GM04504 (cell line): ENCODE data around the gene EFNB1.
A peak's percentile ranks its signal among the peaks of the same experiment; 100 is the strongest.
"Not testable (repeated sequence)": the region's sequence is repeated elsewhere in the genome, so short reads cannot be mapped to it uniquely, and the experiment has no call there.

ENCODE experiments used
- DNase-seq: peaks from one replicate; pipeline ENCODE4 v3.0.0-alpha.2; 2012; ENCODE audit warnings: low read depth

EFNB1 gene

DNA sequence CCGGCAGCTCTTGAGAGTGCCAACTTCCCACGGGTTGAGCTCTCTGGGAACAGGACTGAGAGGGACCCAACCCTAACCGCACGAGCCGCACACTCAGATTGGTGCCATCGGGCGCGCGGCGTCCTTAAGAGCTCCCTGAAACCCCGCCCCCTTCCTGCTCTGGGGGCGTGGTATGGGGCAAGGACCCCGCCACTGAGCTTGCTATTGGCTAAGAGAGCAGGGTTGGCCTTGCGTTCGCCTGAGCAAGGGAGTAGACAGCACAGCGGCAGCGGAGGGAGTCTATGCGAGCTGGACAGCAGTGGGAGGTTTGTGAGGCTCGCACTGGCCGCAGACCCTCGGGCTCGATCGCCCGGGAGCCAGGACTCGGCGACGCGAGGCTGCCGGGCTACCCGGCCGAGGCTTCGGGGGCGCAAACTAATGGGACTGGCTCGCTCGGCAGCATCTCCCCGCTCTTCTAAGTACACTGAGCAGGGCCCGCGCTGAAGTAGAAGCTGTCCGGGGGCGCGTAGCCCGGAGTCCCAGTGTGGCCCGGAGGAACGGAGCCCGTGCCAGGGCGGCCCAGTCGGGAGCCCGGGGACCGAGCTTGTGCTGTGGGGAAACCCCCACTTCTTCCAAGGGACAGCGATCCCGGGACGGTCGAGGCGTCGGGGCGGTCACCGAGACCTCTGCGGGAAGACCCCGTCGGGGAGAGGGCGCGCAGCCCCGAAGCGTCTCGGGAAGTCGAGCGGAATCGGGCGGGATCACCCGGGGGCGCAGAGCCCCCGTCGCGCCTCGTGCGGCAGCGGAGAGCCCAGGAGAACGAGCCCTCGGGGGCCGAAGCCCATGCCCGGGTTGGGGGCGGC, at the start of gene EFNB1:
Gene EFNB1 (plus strand): TSS at position 282 of the 842 bp plus-strand sequence. CDS start 756 bp downstream, outside the sequence.
- DNase-seq = peak; percentile 86

DNA sequence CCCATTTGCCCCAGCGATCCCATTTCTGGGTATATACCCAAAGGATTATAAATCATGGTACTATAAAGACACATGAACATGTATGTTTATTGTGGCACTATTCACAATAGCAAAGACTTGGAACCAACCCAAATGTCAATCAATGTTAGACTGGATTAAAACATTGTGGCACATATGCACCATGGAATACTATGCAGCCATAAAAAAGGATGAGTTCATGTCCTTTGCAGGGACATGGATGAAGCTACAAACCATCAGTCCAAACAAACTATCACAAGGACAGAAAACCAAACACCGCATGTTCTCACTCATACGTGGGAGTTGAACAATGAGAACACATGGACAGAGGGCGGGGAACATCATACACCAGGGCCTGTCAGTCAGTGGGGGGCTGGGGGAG, 47.5 kb upstream of the EFNB1 start:
- not testable (repeated sequence) for DNase-seq

DNA sequence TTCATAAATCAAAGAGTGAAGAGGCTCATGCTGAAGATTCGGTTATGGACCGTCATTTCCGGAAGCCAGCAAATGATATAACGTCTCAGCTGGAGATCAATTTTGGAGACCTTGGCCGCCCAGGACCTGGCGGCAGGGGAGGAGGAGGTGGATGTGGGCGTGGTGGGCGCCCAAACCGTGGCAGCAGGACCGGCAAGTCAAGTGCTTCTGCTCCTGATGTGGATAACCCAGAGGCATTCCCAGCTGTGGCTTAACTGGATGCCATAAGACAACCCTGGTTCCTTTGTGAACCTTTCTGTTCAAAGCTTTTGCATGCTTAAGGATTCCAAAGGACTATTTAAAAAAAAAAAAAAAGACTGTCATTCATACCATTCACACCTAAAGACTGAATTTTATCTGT, 44.0 kb upstream of the EFNB1 start:
- DNase-seq = no peak

DNA sequence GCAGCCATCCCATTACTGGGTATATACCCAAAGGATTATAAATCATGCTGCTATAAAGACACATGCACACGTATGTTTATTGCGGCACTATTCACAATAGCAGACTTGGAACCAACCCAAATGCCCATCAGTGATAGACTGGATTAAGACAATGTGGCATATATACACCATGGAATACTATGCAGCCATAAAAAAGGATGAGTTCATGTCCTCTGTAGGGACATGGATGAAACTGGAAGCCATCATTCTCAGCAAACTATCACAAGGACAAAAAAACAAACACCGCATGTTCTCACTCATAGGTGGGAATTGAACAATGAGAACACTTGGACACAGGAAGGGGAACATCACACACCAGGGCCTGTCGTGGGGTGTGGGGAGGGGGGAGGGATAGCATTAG, 42.2 kb upstream of the EFNB1 start:
- DNase-seq = not testable (repeated sequence)

DNA sequence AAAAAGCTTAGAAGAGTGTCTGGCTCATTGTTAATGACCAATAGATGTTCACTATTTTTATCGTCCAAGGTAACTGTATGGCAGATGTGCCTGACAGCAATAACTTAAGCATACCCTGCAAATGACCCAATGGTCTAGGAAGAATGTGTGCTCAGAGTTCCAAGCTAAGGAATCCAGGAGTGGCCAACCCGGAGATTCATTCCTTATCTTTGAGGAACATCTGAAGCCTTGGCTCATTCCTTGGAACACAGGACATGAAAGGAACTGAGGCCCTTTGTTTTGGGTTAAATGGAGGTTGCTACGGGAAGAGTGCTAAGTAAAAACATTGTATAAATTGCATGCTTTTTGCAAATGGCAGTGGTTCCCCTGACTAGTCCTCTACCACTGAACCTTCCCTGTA, 38.9 kb upstream of the EFNB1 start:
- DNase-seq = no peak

DNA sequence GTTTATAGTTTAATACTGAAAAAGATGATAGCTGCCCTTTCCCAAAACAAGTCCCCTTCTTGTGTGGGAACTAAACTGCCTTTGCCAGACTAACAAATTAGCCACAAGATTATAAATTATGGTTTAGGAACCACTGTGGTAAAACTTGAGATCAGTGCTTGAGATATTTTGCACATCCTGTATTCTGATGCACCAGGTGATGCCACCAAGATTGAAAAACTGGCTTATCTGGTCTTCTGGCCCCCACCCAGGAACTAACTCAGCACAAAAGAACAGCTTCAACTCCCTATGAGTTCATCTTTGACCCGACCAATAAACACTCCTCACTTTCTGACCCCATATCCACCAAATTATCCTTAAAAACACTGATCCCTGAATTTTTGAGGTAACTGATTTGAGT, 36.7 kb upstream of the EFNB1 start:
- DNase-seq = no peak

DNA sequence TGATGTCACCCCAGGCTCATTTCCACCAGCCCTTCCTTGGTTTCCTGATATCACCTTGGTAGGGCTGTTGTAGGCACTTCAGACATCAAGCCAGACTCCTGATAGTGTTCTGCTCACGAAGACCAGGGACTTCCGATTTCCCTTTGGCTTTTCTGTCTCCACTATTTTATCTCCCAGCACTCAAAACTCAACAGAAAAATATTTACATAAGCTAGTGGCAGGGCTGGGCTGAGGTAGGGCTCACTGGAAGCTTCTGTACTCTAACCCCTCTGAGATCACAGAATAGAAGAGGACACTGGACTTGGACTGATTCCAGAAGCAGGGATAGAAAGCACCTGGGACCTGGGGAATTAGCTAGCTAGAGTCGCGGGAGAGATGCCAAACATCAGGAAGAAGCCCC, 34.4 kb upstream of the EFNB1 start:
- no peak for DNase-seq

DNA sequence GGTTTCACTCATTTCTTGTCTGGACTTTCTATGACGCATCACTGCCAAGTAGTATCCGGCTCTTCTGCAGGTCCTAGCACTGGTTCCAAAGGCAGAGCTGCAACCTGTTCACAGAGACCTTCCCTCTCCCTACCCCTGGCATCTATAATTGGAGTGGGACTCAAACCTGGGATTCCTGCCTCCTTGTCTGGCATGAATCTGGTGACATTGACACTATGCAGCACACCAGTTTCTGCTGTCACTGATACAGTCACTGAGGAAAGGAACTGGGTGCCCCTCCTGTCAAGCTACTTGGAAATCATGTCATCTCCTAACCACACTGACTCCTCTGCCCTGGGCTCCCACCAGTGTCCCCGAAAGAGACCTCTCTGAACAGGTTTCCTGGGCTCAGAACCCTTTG, 33.1 kb upstream of the EFNB1 start:
- DNase-seq = no peak

DNA sequence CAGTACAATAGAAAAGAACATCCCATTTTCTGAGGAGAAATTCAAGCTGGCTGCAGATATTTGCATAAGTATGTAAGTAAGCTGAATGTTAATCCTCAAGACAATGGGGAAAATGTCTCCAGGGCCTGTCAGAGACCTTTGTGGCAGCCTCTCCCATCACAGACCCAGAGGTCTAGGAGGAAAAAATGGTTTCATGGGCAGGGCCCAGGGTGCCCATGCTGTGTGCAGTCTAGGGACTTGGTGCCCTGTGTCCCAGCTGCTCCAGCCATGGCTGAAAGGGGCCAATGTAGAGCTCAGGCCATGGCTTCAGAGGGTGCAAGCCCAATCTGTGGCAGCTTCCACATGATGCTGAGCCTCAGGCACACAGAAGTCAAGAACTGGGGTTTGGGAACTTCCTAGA, 30.4 kb upstream of the EFNB1 start:
- not testable (repeated sequence) for DNase-seq

DNA sequence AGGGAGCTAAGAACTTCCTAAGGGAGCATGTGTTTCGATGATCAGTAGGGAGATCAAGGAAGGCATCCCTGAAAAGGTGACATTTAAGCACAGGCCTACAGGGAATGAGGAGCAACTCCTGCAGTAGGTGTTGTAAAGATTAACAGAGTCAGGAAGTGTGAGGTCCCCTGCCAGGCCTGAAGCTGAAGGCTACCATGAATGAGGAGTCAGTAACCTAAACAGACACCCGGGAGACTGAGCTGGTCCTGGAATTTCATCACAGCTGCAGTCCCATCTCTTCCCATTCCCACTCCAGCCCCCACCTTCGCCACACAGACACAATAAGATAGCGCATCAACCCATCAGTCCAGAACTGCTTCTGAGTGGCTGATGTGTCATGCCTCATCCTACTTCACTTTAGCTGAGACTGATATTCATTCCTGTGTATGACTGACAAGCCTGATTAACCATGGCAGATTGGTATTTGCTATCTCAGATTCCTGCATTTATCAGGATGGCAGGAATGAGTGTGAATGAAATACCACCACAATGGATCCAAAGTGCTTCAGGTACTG, 27.0 kb upstream of the EFNB1 start:
- DNase-seq = no peak

DNA sequence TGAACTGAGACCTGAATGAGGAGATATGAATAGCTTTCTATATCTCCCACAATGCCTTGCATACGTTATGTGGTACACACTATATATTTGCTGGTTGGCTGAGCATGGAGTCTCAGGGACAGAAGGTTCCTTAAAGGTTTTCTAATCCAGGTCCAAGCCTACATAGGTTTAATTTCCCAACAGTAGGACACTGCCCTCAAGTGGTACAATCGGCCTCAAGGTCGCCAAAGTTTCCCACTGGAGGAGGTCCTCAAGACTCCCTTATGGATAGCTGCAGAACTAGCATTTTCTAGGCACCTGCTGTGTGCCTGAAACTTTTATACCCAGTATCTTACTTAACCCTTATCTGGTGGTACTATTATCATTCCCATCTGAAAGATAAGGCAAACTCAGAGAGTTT, 21.0 kb upstream of the EFNB1 start:
- no peak for DNase-seq

DNA sequence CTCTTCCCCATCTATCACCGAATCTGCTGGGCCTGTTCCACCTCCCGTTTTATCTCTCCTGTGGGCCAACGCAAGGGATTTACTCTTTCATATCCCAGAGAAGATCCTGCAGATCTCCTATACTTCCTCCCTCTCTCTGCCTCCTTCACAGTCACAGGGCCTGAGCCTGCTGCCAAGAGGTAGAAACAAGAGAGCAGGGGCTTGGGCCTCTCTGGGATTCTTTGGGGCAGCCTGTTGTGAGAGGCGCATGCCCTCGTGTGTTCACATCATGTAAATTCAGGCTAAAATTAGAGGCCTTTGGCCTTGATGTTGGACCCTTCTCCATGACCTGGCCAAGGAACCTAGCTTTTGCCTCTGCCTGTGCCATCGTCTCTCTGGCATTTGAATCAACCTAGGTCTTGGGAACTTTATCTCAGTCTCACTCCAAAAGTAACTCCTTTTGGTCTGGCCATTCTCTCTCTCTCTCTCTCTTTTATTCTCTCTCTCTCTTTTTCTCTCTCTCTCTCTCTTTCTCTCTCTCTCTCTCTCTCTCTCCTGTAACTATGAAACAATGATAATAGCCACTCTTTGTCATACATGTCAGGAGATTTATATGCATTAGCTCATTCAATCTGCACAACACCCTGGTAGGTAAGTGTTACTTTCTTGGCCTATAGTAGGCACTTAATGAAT, 20.0 kb upstream of the EFNB1 start:
- DNase-seq = no peak

DNA sequence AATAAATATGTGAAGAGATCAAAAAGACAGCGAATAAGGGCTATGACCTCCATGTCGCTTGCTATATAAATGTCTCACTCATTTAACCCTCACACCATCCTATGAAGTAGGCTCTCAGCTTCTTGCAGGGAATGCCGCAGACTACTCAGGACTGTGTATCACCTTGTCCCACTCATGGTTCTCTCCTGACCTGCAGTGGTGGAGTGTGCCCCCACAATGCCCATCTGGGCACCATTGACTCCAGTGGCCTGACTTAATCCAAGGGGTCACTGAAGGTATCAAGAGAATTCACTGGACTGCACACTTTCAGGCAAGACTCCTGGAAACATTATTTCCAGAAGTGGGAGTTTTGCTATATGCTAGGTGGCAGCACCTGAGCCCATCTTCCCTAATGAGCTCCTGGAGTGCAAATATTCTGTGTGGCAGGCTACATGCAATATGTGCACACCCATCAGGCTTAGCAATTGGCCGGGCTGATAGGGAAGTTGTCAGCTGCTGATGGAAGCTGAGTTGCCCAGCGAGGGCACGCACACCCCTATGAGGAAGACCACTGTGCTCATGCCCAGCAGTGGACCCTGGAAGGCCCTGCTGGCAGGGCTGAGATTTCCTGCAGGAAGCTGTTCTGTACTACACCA, 8.2 kb upstream of the EFNB1 start:
- DNase-seq = no peak

DNA sequence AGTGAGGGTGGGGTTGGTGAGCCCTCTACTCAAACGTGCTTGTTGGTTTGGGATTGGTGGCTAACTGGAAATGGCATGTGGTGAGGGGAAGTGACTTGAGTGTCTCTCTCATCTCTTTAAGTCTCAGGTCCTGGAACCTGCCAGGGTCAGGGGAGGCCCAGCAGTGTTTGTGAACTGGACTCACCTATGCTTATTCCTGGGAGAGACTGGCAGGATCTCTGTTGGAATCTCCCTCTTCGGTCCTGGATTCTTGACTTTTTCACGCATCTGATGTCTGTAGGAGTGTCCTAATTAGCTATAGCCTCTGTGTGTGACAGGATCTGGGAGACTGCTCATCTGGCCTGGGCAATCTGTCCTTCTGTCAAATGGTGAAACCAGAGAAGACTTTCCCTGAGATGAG, 7.2 kb upstream of the EFNB1 start:
- DNase-seq = no peak

DNA sequence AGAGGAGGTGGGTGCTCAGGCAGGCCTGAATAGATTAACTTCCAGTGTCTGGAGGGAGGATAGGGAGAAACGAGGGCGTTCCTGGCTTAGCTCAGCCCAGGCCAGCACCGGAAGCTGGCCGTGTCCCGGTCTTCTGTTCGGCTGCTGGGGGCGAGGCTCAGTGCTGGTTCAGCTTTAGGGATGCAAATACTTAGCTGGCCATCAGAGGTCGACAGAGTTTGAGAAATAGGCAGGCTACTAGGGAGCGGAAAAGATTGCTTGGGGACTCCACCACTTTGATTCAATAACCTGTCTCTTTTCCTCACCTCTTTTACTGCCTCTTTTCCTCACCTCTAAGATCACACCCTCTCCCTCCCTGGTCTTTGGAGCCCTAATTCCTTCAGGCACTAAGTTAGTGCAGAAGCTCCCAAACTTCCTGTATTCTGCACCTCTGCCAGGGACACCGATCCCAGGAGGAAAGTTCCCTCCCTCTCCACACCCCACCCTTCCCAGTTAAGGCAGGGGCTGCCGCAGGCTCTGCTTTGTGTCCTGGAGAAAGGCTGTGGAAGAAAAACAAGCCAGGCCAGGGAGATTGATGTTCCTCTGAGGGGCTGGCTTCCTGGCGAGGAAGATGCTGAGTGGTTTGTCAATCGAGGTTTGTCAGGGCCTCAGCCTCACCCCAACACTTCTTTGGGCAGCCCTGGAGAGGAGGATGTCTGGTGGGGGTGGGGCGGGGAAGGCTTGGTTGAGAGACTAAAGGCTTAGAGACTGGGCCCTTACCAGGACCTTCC, 6.0 kb upstream of the EFNB1 start:
- DNase-seq = no peak

DNA sequence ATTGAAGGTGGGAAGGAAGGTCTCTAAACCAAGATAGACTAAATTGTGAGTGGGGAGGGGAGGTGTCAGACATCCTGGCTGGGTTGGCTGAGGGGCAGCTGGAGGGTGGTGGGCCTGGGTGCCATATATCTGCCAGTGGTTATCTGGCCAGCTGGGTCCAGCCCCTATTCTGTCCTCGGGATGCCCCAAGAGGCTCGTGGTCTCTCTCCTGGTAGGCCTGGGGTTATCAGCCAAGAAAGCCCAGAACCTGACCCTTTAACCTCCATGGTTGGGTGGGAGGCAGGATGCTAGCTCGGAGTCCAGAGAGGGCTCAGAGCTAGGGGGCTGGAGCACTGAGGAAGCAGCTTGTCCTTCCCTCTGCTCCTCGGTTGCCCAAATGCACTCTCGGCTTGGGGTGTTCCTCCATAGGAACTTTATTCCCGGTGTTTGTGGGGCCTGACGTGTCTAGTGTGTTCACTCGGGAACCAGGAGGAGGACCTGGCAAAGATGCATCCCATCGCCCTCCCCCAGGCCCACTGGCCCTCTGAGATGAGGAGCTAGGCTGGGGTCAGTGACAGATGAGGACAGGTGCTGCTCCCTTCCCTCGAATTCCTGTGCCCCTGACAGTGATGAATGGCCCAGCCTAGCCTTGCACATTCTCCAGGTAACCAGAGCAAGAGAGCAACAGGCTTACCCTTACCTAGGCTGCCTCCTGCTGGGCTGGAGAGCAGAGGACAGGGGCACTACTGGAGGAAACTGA, 5.2 kb upstream of the EFNB1 start:
- DNase-seq = no peak

DNA sequence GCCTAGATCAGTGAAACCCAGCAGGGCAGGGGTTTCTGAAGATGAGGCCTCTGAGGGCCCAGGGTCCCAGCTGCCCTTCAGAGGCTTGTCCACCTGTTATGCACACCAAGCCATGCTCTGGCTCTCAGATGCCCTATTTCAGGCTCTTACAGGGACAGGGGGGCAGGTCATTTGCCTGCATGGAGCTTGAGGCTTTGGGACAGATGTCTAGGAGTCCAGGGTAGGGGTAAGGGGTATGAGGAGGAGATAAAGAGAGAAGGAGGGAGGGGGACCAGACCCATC, 4.7 kb upstream of the EFNB1 start:
- no peak for DNase-seq

DNA sequence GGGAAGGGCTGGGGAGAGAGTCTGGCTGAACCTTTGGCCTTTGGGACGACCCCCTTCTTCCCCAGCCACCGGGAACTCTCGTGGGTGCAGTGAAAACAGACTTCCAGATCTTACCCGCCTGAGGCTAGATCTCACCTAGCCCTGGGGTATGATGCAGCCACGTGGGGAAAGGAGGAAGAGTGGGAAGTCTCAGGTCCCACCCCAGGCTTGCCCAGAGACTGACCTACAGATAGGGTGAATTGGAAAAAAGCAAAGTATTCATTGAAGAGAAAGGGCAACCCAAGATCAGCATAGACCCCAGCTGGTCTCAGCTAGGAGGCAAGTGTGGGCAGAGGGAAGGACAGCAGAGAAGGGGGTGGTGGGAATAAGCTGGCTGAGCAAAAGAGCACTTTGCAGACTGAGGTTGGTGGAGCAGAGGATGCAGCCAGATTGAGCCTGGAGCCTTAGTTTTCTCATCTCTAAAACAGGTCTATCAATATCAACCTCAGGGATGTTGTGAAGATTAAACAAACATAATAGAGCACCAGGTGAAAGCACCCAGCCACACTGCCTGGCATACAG, 4.2 kb upstream of the EFNB1 start:
- DNase-seq = no peak

DNA sequence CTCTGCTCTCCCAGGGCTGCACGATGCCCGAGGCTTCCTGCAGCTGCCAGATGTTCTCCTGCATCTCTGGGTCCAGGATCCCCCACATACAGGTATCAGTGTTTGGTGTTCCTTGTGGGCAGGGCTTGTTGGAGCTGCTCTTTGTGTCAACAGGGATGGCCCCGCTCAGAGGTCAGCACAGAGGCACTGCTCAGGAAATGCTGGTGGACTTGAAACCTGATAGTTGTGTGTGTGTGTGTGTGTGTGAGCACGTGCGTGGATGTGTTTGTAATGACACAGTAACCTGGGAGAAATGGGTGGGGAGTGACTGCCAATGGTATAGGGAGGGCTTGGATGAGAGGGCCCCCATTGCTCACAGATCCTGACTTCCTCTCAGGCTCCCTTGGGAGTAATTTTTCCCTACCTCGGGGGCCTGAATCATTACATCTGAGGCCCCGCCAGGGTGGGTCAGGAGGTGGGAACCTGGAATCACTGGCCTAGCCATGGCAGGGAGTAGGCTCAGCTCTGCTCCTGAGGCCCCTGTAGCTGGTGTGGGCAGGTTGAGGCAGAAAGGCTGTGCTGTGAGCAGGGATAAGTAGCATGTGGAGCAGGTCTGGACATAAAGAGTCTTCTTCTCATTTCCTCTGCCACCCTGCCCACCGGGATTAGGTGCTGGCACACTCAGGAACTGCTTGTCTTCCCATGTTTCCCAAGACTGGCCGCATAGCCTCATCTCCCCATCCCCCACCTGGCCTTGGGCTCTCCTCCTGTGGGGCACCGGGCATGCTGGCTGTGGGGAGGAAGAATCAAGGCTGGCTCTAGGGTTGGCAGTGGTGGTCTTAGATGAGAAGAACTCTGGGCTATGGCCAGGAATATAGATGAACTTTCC, 2.5 kb upstream of the EFNB1 start:
- DNase-seq = no peak

DNA sequence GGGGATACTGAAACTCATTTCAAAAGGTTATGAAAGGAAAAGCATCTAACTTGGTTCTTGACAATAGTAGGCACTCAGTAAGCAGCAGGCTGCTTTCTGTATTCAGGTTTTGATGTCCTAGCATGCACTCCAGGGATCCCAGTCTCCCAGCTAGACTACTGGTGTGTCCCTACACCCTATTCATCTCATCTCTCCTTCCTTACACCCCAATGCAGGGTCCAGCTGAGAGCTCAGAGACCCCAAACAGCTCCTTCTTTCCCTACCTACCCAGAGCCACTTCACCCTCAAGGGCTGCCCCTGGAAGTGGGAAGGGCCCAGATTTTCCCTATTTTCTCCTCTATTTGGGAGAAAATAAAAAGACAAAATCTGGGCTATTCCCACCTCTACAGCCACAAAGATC, 1.6 kb upstream of the EFNB1 start:
- no peak for DNase-seq
